ENCODE results near the gene TMEM19. TPM values are rescaled to one million over a fixed set of nuclear protein-coding genes. Genes with fewer than 3 reads are reported as not detected.
A peak's percentile ranks its signal among the peaks of the same experiment; 100 is the strongest.

The TMEM19 gene
- total RNA-seq, 1 donor from 2014 or later: 13.5 TPM

GRCh38 chr12:71744522-71745300, 58.8 kb downstream of the TMEM19 start:
- intact Hi-C loops (cut with micrococcal nuclease): no loop called here
- Mint-ChIP-seq H3K27ac (no peak overlapping the region), H3K36me3 (ENCODE audit: low read depth) (no peaks in the 10 kb centered on the region), H3K27me3 (peaks cover 17% of the 10 kb centered on the region), H3K9me3 (no peaks in the 10 kb centered on the region), H3K4me1 (no peaks in the 10 kb centered on the region), H3K4me3 (no peak overlapping the region)
- no peak for DNase-seq

GRCh38 chr12:71746974-71747611, 61.2 kb downstream of the TMEM19 start:
- Mint-ChIP-seq H3K9me3 (no peaks in the 10 kb centered on the region), H3K4me3 (no peak overlapping the region), H3K27ac (no peak overlapping the region), H3K36me3 (ENCODE audit: low read depth) (no peaks in the 10 kb centered on the region), H3K27me3 (peaks cover 36% of the 10 kb centered on the region), H3K4me1 (no peaks in the 10 kb centered on the region)
- peak; percentile 84 for DNase-seq
- intact Hi-C loops (cut with micrococcal nuclease): loop anchor here (1.0 to 2.0 kb wide), 4 partner anchors 84 to 1014 kb away; partner anchors contain the start of gene ZFC3H1

GRCh38 chr12:71748081-71748850, 62.4 kb downstream of the TMEM19 start:
- Mint-ChIP-seq H3K27ac (no peak overlapping the region), H3K9me3 (no peaks in the 10 kb centered on the region), H3K4me1 (no peaks in the 10 kb centered on the region), H3K4me3 (no peak overlapping the region), H3K27me3 (peaks cover 39% of the 10 kb centered on the region), H3K36me3 (ENCODE audit: low read depth) (no peaks in the 10 kb centered on the region)
- DNase-seq: no peak
- intact Hi-C loops (cut with micrococcal nuclease): no loop called here

- no peak overlapping the region for H3K4me3 Mint-ChIP-seq
- H3K27me3 Mint-ChIP-seq: peaks cover 39% of the 10 kb centered on the region
- DNase-seq: no peak
- H3K9me3 Mint-ChIP-seq: no peaks in the 10 kb centered on the region
- no peaks in the 10 kb centered on the region for H3K36me3 Mint-ChIP-seq (ENCODE audit: low read depth)
- H3K27ac Mint-ChIP-seq: no peak overlapping the region
- intact Hi-C loops (cut with micrococcal nuclease): no loop called here
- H3K4me1 Mint-ChIP-seq: peaks cover 9% of the 10 kb centered on the region
Observed at GRCh38 chr12:71749666-71750065, 63.8 kb downstream of the TMEM19 start.

- Mint-ChIP-seq H3K36me3 (ENCODE audit: low read depth) (peaks cover 19% of the 10 kb centered on the region), H3K27ac (no peak overlapping the region), H3K4me3 (no peak overlapping the region), H3K4me1 (peaks cover 21% of the 10 kb centered on the region), H3K27me3 (peaks cover 39% of the 10 kb centered on the region), H3K9me3 (no peaks in the 10 kb centered on the region)
- DNase-seq: no peak
- intact Hi-C loops (cut with micrococcal nuclease): no loop called here
Observed at GRCh38 chr12:71752891-71753290, 67.0 kb downstream of the TMEM19 start.

Other genes starting within 250 kb of the TMEM19 start
- gene LGR5, start 246.3 kb upstream of the TMEM19 start, total RNA-seq: not detected in 2 replicates
- gene ZFC3H1, start 22.2 kb upstream of the TMEM19 start, total RNA-seq: 63.3 and 64.6 TPM in 2 replicates
- 5.7 and 6.9 TPM in 2 replicates for gene THAP2, start 21.8 kb upstream of the TMEM19 start, total RNA-seq
- gene RAB21, start 68.8 kb downstream of the TMEM19 start, total RNA-seq: 91.7 and 92.4 TPM in 2 replicates
- gene TBC1D15, start 153.7 kb downstream of the TMEM19 start, total RNA-seq: 40.9 and 43.2 TPM in 2 replicates